Measurements from ENCODE around the gene RRAGD.

The RRAGD gene, protein sequence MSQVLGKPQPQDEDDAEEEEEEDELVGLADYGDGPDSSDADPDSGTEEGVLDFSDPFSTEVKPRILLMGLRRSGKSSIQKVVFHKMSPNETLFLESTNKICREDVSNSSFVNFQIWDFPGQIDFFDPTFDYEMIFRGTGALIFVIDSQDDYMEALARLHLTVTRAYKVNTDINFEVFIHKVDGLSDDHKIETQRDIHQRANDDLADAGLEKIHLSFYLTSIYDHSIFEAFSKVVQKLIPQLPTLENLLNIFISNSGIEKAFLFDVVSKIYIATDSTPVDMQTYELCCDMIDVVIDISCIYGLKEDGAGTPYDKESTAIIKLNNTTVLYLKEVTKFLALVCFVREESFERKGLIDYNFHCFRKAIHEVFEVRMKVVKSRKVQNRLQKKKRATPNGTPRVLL

DNA sequence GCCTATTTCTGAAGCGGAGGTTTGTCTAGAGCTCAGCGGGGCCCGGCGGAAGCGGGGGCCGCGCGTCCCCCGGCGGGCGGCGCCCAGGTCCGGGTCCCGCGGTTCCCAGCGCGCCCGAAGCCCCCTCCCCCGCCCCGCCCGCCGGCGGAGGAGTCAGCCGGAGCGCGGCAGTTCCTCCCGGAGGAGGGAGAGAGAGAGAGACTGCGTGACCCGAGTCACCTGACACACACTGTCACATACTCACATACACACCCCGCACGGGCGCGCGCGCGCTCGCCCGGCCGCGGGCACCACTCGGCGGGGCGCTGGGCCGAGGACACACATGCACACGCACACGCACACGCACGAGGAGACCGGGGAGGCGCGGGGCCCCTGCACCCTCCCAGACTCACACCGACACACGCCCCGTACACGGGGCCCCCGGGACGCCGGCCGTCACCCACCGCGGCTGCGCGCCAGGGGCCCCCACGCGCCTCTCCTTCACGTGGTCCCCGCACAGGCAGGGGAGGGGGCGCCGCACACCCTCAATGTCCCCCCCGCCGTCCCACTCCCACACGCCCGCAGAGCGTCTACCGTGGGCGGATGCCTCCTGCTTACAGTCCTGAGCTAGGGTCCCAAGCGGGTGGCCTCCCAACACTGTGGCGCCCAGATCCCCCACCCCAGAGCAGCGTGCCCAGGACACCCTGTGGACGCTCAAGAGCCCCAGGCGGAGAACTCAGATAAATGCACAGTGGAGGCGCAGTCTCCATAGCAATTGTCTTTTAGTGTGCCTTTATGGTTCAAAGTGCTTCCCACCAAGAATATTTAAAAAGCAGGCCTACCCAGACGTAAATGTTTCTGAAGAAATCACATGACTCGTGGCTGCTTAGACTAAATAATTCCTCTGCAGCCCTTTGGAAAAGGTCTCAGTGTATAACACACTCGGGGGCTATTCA lies at the start of gene RRAGD:
TSS of gene RRAGD (minus strand) at position 203 of the 935 bp plus-strand sequence. CDS start 280 bp downstream, outside the sequence.
- DNase-seq: no peak

DNA sequence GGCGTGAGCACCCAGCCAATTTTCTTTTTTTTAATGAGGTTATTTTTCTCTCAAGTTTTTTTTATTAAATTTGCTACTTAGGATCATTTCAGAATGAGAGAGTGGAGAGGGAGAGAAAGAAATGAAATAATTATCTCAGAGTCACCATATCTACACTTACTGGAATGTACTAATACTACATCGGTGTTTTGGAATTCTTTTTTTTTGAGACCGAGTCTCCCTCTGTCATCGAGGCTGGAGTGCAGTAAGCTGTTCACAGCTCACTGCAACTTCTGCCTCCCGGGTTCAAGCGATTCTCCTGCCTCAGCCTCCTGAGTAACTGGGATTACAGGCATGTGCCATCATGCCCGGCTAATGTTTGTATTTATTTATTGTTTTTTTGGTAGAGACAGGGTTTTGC lies 48.6 kb upstream of the RRAGD start:
- DNase-seq: no peak

DNA sequence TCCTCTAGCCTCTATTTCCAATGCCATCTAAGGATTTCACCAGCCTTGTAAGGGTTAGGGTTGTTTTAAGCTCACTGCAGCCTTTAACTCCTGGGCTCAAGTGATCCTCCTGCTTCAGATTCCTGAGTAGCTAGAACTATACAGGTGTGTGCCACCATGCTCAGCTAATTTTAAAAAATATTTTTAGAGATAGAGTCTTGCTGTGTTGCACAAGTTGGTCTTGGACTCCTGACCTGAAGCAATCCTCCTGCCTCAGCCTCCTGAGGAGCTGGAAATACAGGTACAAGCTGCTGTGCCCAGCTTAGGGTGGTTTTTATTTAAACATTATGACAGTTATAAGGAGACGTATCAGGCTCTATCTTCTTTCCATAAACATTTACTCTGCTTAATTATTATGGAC lies 47.4 kb upstream of the RRAGD start:
- no peak for DNase-seq

DNA sequence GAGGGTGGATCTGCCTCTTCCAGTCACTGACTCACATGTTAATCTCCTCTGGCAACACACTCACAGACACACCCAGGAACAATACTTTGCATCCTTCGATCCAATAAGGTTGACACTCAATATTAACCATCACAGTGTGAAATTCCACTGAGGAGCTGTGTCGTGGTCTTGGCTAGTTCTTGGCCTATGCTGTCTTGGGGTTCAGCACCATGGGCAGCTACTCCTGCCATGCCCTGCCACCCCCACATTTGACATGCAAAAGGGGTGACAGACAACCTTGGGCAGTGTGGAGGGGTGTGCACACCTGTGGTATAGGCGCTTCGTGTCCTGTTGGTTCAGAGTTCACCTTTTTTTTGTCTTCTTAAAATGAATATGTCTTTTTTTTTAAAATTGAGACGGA lies 46.6 kb upstream of the RRAGD start:
- no peak for DNase-seq

DNA sequence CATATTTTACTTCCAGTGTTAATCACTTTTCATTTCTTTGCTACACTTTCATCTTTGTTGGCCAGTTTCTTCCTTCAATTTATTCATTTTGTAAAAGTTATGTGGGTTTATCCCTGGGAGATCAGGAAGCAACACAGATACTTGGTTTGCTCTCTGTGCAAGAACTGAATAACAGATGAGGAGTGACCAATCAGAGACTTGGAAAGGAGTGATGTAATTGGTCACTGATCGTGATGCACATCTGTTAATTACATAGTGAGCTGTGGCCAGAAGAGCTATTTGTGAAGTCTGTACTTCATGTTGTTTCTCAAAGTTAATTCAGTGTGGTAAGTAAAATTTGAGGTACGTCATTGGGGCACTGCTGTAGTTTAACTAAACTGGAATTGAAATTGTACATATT lies 42.2 kb upstream of the RRAGD start:
- DNase-seq: no peak

DNA sequence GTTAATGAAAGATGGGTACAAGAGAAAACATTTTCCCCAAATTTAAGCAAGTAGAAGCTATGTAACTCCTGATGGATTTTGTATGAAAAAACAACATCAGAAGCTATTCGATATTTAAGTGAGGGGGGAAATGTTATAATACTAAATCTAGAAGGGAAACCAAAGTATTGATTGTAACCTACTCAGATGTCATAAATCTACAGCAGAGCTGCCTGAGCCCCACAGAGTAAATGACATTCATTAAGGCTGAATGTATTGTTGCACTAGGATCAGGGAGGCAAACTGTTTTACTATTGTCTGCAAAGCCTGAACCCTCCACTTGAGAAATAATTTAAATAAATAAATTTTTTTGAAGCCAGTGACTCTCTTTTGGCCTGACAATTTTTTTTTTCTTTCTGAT lies 40.2 kb upstream of the RRAGD start:
- DNase-seq: no peak

DNA sequence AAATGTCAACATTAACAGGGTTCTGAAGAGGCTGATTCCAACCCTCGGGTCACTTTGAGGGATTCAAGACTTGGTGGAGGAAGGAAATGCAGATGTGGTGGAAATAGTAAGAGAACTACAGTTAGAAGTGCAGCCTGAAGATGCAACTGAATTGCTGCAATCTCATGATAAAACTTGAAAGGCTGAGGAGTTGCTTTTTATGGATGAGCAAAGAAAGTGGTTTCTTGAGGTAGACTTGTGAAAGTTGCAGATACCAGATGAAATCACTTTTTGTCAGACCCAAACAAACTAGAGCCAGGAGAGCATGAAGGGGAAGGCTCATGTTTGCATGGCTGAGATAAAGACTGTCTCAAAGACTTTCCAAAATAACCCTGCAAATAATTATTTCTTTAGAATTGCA lies 37.1 kb upstream of the RRAGD start:
- DNase-seq: no peak

DNA sequence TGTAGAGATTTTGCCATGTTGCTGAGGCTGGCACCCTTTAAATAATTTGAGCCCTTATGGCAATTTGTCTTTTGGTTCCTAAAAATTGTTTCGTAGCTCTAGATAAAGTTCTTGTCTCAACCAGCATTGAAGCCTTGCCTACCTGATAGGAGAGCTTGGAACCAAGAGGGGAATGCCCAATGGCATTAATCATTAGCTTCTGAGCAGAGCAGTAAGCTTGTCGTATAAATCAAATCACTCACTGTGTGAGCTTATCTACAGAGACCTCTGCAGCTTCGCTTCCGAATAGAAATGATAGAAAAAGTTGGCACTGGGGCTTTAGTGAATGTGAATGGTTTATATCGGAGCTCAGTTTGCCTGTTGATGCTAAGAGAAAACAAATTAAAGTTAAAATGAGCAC lies 31.6 kb upstream of the RRAGD start:
- DNase-seq: no peak

DNA sequence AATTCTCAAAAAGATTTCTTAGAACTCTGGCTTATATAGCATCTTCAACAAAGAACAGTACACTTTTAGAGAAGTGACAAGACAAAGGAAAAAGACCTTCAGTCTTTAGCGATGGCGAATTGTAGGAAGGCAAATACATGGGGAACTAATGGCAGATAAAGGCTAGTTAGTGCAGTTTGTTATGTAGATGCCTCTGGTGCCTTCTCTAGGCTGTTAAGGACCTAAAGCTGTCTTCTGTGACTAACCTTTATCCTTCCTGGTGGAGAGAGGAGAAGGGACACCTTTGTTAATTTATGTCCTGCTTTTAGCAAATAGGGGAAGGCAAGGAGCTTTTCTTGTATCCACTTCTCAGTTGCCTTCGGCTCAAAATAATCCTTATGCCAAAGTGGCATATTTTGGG lies 28.1 kb upstream of the RRAGD start:
- DNase-seq: no peak

DNA sequence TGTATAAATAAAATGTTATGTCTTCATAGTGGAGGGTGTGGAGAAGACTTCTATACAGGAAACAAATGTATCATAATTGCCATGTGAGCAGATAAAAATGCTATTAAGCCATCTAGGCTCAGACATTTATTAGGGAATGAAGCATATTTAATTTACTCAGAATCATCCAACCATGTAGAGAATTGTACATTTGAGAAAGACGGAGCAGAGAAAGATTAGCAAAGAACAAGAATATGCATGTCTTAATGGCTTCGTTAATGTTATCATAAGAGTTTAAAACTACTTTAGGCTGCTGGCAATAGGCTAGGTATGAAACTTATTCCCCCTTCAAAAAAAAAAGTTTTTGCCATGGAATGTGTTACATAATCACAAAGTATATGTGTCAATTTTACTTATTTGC lies 26.9 kb upstream of the RRAGD start:
- DNase-seq: no peak

DNA sequence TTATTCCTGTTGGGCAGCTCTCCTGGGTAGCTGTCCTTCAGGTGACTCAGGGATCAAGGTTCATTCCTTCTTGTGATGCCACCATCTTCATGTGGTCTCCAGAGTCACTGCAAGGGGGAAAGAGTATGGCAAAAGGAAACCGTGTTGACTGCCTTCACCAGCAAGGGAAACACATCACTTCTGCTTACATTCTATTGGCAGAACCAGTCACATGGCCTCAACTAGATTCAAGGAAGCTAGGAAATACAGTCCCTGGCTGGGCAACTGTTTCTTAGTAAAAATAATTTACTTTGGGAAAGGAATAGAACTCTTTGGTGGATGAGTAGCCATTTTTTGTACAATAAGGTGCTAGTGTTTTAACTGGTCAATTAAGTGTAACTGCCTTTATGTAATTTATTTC lies 26.2 kb upstream of the RRAGD start:
- DNase-seq: no peak

DNA sequence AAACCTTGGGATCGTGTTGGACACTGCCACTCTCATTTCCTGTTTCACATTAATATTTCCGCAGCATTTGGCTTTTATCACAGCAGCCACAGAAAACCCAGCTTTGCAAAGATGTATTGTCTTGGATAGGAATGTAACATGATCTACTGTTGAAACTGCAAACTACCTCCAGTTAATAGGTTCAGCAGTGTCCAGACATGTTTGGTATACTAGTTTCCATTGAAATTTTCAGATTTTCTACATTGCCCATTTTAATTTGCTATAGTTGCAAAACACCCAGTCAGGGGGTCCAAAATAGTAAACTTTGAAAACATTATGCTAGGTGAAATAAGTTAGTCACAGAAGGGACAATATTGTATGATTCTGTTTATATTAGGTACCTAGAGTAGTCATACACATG lies 24.2 kb upstream of the RRAGD start:
- DNase-seq: no peak

DNA sequence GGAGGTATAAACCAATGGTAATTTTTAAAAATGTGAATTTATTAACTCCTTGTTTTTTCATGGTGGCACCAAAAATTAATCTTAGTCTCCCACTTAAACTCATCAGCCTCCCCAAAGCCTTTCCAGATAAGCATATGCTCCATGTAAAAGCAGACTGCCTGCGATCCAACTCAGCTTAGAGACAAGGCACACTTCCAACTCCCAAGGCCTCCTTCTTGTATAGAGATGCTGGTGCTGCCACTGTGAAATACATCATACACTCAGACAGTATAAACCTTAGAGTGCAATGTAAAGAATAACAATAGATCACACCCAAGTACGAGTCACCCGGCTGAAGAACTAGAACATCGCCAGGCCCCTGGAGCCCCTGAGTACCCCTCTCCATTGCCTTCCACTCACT lies 22.9 kb upstream of the RRAGD start:
- DNase-seq: no peak

DNA sequence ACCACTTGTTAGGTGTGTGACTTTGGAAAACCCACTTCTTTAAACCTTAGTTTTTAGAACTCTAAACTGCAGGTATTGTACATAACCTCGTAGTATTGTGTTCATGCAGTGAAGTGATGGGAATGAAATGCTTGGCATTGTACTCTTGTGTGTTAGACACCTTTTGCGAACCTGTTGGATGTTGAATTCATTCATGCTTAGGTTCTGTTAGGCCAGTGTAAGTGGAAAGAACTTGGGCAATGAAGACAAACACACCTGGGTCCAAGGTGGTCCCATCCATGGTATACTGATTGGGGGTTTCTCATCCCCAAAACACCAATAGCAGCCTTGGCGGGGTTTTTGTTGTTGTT lies 22.1 kb upstream of the RRAGD start:
- no peak for DNase-seq

DNA sequence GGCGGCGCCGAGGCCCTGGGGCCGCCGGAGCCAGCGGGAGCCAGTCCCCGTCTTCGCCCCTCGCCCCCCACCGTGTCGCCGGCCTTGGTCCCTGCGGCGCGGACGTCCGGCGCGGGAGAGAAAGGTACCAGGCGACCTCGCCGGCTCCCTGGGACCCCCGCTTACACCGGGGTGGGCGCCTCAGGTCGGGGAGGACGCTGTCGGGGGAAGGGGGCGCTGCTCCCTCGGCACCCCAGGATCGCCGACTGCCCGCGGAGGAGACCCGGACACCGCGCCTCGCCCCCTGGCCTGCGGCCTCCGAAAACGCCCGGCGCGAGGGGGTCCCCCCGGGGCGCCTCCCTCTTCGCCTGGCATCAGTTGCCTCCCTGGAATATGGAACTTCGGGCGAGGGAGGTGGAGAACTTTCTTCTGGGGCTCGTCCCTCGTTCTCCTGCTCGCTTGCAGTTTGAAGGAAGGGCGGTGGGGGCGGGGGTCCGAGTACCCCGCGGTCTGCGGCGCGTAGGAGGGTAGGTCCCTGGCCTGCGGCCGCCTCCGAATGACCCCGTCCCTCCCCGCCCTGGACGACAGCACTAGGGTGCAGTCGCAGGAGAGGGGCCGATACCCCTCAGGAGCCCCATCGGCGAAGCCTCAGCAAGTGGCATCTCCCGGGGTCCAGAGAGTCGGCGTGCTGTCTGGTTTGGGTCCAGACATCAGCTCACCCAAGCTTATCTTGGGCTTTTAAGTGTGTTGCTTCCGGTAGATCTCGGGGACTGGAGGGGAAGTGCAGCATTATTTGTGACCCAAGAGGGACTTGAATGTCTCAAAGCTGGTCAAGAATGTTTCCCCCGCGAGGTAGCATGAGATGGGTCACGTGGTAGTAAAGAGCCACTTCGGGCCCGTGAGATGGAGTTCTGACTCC lies 21.4 kb upstream of the RRAGD start:
- DNase-seq: no peak

DNA sequence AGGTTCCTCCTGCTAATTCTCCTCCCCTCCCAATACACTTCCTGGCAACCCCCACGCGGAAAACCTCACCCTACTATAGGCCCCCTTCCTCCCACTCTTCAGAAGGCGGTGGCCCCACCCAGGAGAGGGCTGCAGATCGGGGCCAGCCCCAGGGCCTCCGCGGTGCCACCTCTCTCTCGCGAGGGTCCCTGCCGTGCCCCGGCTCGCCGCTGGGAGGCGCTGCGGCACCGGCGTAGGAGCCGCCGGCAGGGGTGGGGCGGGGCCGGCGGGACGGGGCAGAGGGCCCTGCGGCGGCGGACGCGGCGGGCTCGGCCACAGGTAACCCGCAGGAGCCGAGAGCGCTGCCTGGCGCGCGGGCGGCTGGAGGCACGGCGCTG lies 20.8 kb upstream of the RRAGD start, which contains the start of gene ANKRD6:
TSS of gene ANKRD6 (plus strand) at position 278 of the 377 bp plus-strand sequence. CDS start 133,825 bp downstream, outside the sequence.
- DNase-seq: peak in 1 of 2 experiments; percentile 50

DNA sequence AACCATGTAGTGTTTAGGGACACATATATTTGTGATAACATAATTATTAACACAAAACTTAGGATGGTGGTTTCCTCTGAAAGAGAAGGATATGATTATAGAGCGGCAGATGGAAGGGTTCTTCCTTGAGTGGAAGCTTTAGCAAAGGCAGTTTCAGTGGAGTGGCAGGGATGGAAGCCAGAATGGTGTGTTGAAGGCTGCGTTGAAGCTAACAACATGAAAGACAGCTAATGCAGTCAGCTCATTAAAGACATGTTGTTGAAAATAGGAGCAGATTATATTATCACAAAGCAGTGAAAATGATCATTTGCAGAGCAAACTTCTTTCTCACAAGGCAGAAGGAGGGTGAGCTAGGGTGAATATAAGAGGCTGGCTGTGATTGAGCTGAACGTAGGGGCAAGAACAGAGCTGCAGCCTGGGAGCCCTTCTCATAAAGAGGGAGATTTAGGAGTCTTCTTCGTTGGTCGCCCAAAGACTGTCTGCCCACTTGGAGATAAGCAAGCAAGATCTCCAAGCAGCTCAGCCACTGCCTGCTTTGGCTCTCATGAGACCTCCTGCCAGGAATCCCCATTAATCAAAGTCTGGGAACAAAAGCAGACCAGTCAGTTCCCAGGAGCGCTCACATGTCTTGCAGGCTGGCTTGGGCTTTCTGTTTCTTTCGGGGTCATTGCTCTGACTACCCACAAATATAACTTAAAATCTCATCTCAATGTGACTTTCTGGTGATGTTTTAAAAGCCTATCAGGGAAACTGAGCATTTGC lies 18.3 kb upstream of the RRAGD start:
- DNase-seq: no peak

DNA sequence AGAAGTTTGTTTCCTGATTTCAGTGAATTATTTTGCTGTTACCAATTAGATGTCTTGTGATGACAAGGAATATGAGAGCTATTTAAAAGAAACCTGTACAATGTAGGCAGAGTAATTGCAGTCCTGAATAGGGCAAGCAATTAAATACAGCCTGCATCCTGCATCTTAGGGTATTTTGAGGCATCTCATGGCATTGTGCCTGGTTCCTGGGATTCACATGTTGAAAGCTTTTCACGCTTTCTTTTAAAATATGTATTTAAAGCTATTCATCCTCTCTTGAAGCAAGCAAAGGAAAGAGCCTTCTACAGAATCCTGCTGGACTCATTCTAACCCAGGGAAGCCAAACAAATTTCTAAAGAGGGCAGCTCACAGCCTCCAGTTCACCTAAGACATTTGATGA lies 4.7 kb upstream of the RRAGD start:
- no peak for DNase-seq

DNA sequence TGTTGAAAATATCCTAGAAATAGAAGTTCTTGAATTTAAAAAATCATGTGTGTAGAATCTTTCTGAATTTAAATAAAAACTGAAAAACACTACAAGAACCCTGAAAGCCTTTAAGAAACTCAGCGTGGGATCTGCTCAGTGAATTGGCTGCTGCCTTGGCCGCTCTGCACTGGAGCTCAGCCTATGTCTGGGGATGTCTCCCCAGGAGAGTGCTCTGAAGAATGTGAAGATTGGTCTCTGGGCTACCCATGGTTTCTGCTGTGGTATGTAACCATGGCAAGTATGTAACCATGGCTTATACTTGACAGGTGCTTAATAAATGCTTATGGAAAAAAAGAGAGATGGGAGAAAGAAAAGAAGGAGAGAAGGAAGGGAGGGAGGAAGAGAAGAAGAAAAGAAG lies 3.1 kb upstream of the RRAGD start:
- DNase-seq: no peak

DNA sequence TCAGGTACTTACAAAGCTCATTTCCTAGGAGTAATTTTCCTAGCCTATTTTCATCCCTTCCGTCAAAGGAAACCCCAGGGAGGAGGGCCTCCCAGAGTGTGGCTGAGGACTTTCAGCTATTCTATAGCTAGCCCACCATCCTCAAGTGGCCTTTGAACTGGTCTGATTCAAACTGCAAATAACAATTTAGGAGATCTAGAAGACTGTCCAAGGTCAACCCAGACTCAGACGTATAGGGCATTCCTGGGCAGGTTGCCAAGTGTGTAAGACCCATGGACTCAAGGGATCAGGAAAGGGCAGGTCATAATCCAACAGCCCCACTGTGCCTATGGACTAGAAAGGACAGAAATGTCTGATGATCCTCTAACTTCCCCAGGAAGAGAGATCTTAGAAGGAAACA lies 2.1 kb upstream of the RRAGD start:
- DNase-seq: no peak

DNA sequence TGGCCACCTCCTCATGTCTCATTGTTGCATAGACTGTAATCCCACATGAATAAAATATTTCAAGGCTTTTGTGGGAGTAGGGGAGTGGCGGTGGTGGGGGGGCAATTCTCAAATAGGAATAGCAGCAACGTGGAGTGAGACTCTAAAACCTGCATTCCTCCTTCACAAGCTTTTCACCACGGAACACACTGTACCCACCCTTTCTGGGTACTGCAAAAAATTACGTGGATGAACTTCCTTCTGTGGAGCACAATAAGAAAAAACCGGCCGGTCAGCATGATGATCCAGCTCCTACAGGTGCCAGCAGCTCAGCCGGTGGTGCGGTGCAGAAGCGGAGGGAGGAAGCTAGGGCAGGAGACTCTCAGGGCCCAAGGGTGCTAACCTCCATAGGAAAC lies 930 bp upstream of the RRAGD start:
- DNase-seq: no peak

Measured in SW 1271 (cell line).